HG03159 (cell line): ENCODE measurements around the gene NEXN.
"Not testable (repeated sequence)": the region's sequence is repeated elsewhere in the genome, so short reads cannot be mapped to it uniquely, and the experiment has no call there.

Experiments used
- ATAC-seq: cut with Tn5 transposase; IDR thresholded peaks from one replicate; pipeline ENCODE4 v1.9.1; 2021; ENCODE audit warnings: mild to moderate bottlenecking, moderate library complexity; ENCODE audit not compliant: unreplicated experiment

NEXN gene

DNA sequence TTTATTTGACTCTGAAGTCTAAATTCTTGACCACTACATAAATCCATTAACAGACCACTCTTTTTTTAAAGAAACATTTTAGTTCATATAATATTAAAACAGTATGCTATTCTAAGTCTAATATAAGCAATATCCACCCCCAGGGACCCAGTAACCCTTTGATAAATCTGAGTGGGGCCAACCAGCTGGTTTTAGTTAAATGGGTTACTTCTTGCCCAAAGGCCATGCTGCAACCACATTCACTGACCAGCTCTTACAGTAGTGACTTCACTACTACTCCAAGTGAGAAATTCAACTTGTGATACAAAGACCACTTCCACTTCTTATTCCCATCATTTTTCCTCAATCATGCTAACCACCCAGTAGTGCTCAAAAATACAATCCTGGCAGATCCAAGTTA lies 70.0 kb downstream of the NEXN start:
- no peak for ATAC-seq

GRCh38 chr1:77958850-77959249 lies 70.4 kb downstream of the NEXN start:
- ATAC-seq = no peak

DNA sequence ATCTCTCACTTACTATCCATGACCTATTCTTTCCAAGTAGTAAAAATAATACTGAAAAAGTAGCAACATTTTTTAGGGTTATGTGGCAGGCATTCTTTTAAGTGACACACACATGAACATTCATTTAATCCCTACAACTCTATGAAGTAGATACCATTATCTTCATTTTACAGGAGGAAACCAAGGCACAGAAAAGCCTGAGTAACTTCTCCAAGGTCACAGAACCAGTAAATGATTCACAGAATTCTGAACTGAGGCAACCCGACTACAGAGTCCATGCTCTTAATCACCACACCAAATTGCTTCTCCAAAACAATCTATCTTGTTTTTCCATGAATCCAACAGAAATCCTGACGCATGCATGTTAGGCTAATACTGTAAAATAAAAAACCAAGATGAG lies 73.0 kb downstream of the NEXN start:
- ATAC-seq = no peak

DNA sequence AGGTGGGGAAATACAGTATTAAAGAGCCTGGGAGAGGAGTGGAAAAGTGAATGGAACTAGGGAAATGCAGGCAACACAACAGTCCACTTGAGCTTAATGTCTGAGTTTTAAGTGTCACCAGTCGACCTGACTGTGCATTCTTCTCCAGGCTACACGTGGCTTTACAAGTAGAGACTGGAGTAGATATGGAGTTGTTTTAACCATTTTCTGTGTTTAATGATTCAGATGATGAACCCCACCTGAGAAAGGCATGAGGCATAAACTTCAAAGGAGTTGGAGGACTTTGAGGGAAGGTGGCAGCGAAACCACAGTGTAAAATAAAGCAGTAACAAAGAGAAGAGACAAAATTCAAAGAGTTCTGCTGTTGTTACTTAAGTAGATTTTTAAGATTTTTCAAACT lies 77.9 kb downstream of the NEXN start:
- no peak for ATAC-seq

DNA sequence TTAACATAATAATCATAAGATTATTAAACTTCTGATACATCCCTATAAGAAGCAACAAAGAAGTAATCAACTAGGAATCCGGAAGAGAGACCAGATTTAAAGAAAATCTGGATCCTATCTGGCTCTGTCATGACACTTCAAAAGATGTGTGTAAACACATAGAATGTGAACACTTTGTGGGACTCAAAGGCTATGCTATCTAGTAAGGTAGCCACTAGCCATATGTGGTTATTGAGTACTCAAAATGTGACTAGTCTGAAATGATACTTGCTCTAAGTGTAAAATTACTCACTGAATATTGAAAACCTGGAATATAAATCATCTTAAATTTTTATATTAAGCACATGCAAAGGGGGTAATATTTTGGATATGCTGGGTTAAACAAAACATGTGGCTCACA lies 81.8 kb downstream of the NEXN start:
- no peak for ATAC-seq

DNA sequence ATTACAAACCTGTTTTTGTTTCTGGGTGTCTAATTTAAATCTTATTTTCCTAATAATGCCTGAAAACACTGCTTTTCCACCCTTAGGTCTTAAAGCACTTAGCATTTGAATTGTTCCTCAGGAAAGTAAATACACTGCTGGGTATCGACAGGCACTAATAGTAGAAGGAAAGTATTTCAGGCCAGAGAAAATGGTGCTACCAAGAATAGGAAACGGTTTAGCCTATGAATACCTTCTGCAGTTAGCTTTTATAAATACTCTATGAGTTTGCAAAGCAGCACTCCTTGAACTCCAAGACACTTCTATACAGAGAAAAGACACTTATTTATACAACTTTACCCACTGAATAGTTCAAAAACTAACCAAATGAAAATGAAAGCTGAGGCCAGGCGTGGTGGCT lies 83.7 kb downstream of the NEXN start:
- no peak for ATAC-seq

DNA sequence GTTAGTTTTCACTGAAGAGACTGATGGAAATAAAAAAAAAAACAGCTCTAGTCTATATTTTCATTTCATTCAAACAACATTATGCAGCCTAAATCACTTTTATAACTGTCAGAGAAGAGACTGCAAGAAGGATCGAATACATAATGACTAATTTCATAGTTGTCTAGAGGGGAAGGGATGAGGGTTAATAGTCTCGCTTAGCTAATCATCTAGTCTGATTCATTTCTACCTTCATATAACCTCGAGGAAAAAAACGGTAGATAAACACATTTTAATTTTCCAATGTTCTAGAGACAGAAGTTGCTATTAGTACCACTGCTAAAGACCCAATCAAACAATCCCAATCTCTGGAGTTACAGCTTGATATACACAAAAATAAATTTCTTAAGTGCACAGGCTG lies 87.0 kb downstream of the NEXN start:
- no peak for ATAC-seq

GRCh38 chr1:77975907-77976306 lies 87.5 kb downstream of the NEXN start:
- ATAC-seq = no peak

DNA sequence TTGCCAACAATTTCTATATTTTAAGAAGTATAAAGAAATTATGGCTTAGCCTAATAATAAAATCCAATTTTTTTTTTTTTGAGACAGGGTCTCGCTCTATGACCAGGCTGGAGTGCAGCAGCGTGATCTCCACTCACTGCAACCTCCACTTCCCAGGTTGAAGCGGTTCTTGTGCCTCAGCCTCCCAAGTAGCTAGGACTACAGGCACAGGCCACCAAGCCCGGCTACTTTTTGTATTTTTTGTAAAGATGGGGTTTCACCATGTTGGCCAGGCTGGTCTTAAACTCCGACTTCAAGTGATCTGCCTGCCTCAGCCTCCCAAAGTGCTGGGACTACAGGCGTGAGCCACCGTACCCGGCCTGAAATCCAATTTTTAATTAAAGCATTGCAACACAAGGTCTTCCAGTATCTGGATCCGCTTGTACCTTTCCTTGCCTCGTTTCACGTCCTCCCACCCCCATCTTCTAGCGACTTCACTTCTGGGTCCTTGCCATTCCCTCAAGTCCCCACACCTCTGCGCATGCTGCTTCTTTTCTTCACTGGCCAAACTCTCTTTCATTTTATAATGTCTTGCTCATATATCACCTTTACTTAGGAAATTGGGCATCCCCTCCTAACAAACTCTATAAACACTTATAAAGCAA lies 88.1 kb downstream of the NEXN start:
- ATAC-seq = no peak

DNA sequence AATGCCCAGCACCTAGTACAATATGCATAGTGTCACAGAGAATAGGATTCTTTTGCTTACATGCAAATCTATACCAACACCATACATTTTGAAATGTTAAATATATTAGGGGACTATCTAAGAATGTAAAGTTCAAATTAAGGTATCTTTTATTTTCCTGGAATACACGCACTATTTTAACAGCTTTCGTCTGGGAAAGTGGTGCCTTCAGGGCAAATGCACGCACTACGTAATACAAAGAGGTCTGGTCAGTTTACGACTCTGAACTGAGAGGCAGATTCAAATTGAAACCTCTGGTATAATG lies 89.5 kb downstream of the NEXN start:
- no peak for ATAC-seq

GRCh38 chr1:77978293-77978968 lies 90.0 kb downstream of the NEXN start:
- peak; percentile 71 for ATAC-seq

DNA sequence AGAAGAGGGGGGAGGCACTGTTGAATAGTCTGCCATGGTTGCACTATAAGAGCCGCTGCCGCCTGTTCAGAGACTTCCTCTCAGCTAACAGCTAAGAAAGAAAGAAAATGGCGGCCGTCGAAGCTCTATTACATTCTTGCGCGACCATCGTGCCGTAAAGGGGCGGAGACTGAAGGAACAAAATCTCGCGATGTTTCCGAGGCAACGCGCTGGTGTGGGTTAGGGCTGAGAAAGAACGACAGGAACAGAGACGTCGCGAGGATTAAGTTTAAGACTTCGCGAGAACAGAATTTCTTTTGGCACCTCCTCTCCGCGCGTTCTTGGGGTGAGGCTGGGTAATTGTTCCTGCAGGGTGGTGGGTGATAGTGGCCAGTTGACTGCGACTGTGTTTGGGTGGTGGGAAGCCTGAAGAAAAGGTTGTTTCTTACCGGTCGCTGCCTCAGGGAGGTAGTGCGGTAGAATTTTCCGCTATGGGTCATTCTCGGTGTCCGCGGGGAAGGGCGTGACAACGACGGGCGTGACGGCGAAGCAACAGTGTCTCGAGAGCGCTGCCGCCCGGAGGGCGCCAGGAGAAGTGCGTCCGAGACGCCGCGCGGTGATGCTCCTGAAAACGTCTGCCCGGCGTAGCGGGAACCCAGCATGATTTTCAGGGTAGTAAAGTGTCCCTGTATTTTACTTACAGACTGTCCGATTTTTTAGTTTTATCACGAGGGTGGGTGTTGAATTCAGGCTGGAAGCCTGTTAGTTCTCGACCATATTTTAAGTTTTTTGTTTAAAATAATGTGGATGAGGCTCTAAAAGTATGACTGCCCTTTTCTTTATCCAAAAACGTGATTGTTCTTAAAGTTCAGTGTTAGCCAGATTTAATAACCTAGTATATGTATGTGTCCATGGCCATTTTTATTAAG lies 90.8 kb downstream of the NEXN start, which contains the start of gene FUBP1:
Gene FUBP1 (minus strand): TSS at position 104 of the 908 bp plus-strand sequence. CDS start 68 bp downstream, at position 36.
- peak; percentile 74 for ATAC-seq

- not testable (repeated sequence) for ATAC-seq
Observed at GRCh38 chr1:77983352-77983996, 95.0 kb downstream of the NEXN start.

DNA sequence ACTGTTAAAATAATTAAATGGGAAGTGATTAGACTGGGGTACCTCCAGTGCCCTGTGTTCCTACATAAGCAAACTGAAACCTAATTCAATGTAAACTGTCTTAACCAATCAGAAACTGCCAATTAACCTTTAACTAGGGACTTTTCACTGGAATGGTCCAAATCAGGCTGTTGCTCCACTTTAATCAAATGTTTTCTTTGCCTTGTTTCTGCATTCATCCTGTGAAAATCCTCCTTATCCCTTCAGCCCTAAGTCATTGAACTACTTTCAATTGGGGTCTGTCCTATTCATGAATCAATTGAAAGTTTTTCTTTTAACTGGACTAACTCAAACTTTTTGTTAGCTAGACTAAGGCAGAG lies 95.6 kb downstream of the NEXN start:
- no peak for ATAC-seq

- no peak for ATAC-seq
Observed at GRCh38 chr1:77984629-77985028, 96.2 kb downstream of the NEXN start.

DNA sequence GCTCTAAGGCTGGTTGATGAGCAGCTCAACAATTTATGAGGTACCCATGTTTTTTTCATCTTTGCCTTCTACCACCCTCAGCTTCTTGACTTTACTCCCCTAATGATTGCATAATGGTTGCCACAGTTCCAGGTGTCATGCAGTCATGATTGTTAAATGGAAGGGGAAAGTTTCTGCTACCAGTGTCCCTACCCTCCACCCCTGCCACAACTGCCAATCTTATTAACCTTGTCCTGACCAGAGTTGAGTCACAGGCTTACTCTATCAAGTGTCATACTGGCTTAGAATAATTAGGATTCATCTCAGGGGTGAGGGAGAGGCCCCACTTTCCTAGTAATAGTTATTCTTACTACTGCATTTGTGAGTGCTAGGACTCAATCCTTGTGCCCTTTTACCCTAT lies 98.4 kb downstream of the NEXN start:
- ATAC-seq = no peak

DNA sequence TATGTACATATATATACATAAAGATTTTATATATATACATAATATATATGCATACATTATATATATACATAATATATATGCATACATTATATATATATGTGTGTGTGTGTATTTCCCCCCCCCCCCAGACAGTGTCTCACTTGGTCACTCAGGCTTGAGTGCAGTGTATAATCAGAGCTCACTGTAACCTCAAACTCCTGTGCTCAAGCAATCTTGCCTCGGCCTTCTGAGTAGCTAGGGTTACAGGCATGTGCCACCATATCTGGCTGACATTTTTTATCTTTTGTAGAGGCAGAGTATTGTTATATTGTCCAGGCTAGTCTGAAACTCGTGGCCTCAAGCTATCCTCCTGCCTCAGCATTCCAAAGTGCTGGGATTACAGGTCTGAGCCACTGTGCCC lies 99.5 kb downstream of the NEXN start:
- ATAC-seq = no peak

- ATAC-seq = no peak
Observed at GRCh38 chr1:77989744-77990143, 101.3 kb downstream of the NEXN start.

DNA sequence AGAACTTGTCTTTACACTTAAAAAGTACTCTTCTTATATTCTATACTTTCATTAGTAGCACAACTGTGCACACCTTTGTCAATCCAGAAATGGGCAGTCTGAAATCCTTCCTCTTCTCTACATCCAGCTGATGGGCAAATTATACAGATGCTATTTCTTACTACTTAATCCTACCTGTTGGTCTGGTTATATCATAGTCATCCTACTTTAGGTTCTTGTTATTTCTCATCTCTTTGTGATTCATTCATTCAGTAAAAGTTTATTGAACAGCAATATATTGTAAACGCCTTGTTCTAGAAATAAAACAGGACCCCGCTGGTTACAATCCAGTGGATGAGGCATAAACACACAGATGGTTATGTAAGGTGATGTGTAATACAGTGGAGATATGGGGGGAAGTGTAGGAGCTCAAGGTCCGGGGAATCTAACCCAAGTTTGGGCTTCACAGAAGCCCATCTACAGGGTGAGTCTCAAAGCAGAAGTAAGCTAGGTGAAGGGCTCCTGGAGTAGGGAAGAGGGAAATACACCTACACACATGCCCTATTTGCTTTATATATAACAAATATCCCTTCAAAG lies 102.3 kb downstream of the NEXN start:
- ATAC-seq = no peak

DNA sequence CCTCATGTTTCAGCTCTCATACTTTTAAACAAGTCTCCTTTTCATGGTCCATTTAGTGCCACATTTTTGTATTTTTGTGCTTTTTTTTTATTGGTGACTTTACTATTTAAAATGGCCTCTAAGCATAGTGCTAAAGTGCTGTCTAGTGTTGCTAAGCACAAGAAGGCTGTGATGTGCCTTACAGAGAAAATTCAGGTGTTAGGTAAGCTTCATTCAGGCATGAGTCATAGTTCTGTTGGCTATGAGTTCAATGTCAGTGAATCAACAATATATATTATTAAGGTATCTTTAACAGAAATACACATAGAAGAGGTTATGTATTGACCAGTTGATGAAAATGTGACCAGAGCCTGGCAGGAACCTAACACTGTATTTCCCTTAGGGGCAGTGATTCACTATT lies 103.2 kb downstream of the NEXN start:
- no peak for ATAC-seq
